Tibial nerve (tissue), 4 donors: Measurements from ENCODE around the gene DFFA. TPM values are rescaled to one million over a fixed set of nuclear protein-coding genes. Genes with fewer than 3 reads are reported as not detected.

Source experiments
- DNase-seq, 2 donors: peaks; one replicate each; pipeline ENCODE4 v3.0.0-alpha.2; 2019; ENCODE audit warnings: low spot score in 2 of 2
- H3K27ac ChIP-seq, 4 donors: fragments of 200-600 bp; sonication (generic) in 3 of 4; one replicate each; pipeline ENCODE4 v1.5.1; 2017 to 2019; ENCODE audit warnings: mild to moderate bottlenecking in 1 of 4
- H3K27me3 ChIP-seq, 2 donors: fragments of 200-600 bp; sonication (generic) in 1 of 2; one replicate each; pipeline versions ENCODE4 v1.5.1 to v1.6.0; 2017 to 2019
- H3K36me3 ChIP-seq, 3 donors: fragments of 200-600 bp; sonication (generic); one replicate each; pipeline ENCODE4 v1.5.1; 2018 to 2019
- H3K4me1 ChIP-seq, 4 donors: fragments of 200-600 bp; sonication (generic) in 3 of 4; one replicate each; pipeline ENCODE4 v1.5.1; 2017 to 2019
- H3K4me3 ChIP-seq, 4 donors: fragments of 200-600 bp; sonication (generic) in 3 of 4; one replicate each; pipeline ENCODE4 v1.5.1; 2017 to 2019; ENCODE audit warnings: mild to moderate bottlenecking in 1 of 4, moderate library complexity in 1 of 4
- H3K9me3 ChIP-seq, 4 donors: fragments of 200-600 bp; sonication (generic) in 3 of 4; one replicate each; pipeline ENCODE4 v1.5.1; 2017 to 2019
- CTCF ChIP-seq, 5 experiments: fragments of 200-600 bp in 3 of 5; fragments of 450-650 bp in 2 of 5; sonication (generic) in 3 of 5; IDR thresholded peaks; one replicate each; pipeline ENCODE4 v1.5.1; 2016 to 2019; ENCODE audit warnings: antibody characterized with exemption in 5 of 5, mild to moderate bottlenecking in 3 of 5, moderate library complexity in 2 of 5
- EP300 ChIP-seq, 2 donors: sonication (generic); formaldehyde crosslinking; IDR thresholded peaks; one replicate each; pipeline ENCODE4 v1.6.1; 2017; ENCODE audit warnings: antibody characterized with exemption in 2 of 2, mild to moderate bottlenecking in 1 of 2
- POLR2A ChIP-seq, 2 donors: fragments of 450-650 bp; IDR thresholded peaks; one replicate each; pipeline ENCODE4 v1.6.1; 2017; ENCODE audit warnings: antibody characterized with exemption in 2 of 2, mild to moderate bottlenecking in 2 of 2, moderate library complexity in 2 of 2
- WGBS, 2 donors: methylation state at CpG; one replicate each; pipeline ENCODE4 v1.1.5; 2018; 5-methylcytosine and 5-hydroxymethylcytosine counted together
- total RNA-seq, 4 donors: library from RNA; depleted of rRNA; stranded (reverse); fragments of >200 nt; gene quantifications; one replicate each; pipeline ENCODE4 v1.1.0, GENCODE V29; 2016

The DFFA gene
- total RNA-seq, 4 donors from 2014 or later: 14.9 to 19.5 (median 18.9) TPM

GRCh38 chr1:10494418-10494753, 22.1 kb upstream of the DFFA start:
- Histone ChIP-seq H3K4me1 (peaks cover 0 to 19% (median 10%) of the 10 kb centered on the region in 4 donors), H3K36me3 (peaks cover 0 to 5% (median 0%) of the 10 kb centered on the region in 3 donors), H3K27ac (no peak overlapping the region), H3K4me3 (no peak overlapping the region), H3K27me3 (no peaks in the 10 kb centered on the region), H3K9me3 (no peaks in the 10 kb centered on the region)
- TF ChIP-seq EP300 (IDR thresholded peaks at IDR 0.05): no peak
- no peak for TF ChIP-seq POLR2A (IDR thresholded peaks at IDR 0.05)
- no peak for DNase-seq
- 86 to 90% methylated on average over 5 of the region's 5 CpGs for WGBS, 2 donors

GRCh38 chr1:10490286-10490970, 18.1 kb upstream of the DFFA start:
- TF ChIP-seq POLR2A (IDR thresholded peaks at IDR 0.05) (no peak), EP300 (IDR thresholded peaks at IDR 0.05) (no peak), CTCF (IDR thresholded peaks at IDR 0.05) (no peak)
- no peaks in the 10 kb centered on the region for H3K9me3 ChIP-seq
- no peak for DNase-seq
- no peaks in the 10 kb centered on the region for H3K27me3 ChIP-seq
- peaks cover 0 to 3% (median 0%) of the 10 kb centered on the region in 3 donors for H3K36me3 ChIP-seq
- H3K4me1 ChIP-seq: peaks cover 0 to 18% (median 5%) of the 10 kb centered on the region in 4 donors
- H3K27ac ChIP-seq: no peak overlapping the region
- H3K4me3 ChIP-seq: no peak overlapping the region
- 66 to 70% methylated on average over 12 of the region's 12 CpGs for WGBS, 2 donors

- Histone ChIP-seq H3K4me3 (no peak overlapping the region), H3K27me3 (no peaks in the 10 kb centered on the region), H3K36me3 (peaks cover 0 to 3% (median 0%) of the 10 kb centered on the region in 3 donors), H3K4me1 (peaks cover 0 to 12% (median 0%) of the 10 kb centered on the region in 4 donors), H3K9me3 (no peaks in the 10 kb centered on the region), H3K27ac (no peak overlapping the region)
- no peak for DNase-seq
- no peak for TF ChIP-seq EP300 (IDR thresholded peaks at IDR 0.05)
- TF ChIP-seq CTCF (IDR thresholded peaks at IDR 0.05): no peak
- no peak for TF ChIP-seq POLR2A (IDR thresholded peaks at IDR 0.05)
- 20 to 43% methylated on average over 3 to 4 of the region's 4 CpGs for WGBS, 2 donors
Measured at GRCh38 chr1:10489291-10490055, 17.1 kb upstream of the DFFA start.

GRCh38 chr1:10484521-10484920, 12.2 kb upstream of the DFFA start:
- H3K4me3 ChIP-seq: no peak overlapping the region
- no peak for TF ChIP-seq POLR2A (IDR thresholded peaks at IDR 0.05)
- no peak for TF ChIP-seq CTCF (IDR thresholded peaks at IDR 0.05)
- TF ChIP-seq EP300 (IDR thresholded peaks at IDR 0.05): no peak
- peaks cover 0 to 5% (median 0%) of the 10 kb centered on the region in 4 donors for H3K4me1 ChIP-seq
- H3K36me3 ChIP-seq: peaks cover 0 to 3% (median 0%) of the 10 kb centered on the region in 3 donors
- DNase-seq: no peak
- no peaks in the 10 kb centered on the region for H3K9me3 ChIP-seq
- H3K27ac ChIP-seq: no peak overlapping the region
- 83 to 90% methylated on average over 6 of the region's 6 CpGs for WGBS, 2 donors
- H3K27me3 ChIP-seq: no peaks in the 10 kb centered on the region

- Histone ChIP-seq H3K4me1 (peaks cover 0 to 21% (median 8%) of the 10 kb centered on the region in 4 donors), H3K27me3 (no peaks in the 10 kb centered on the region), H3K4me3 (no peak overlapping the region), H3K27ac (no peak overlapping the region), H3K9me3 (no peaks in the 10 kb centered on the region), H3K36me3 (no peaks in the 10 kb centered on the region)
- 81 to 85% methylated on average over 2 of the region's 2 CpGs for WGBS, 2 donors
- TF ChIP-seq POLR2A (IDR thresholded peaks at IDR 0.05) (no peak), CTCF (IDR thresholded peaks at IDR 0.05) (no peak), EP300 (IDR thresholded peaks at IDR 0.05) (no peak)
- DNase-seq: no peak
Measured at GRCh38 chr1:10480614-10481013, 8.3 kb upstream of the DFFA start.
